GF-D8 (cell line): Measurements from ENCODE around the gene LRMDA.
"Not testable (repeated sequence)": the region's sequence is repeated elsewhere in the genome, so short reads cannot be mapped to it uniquely, and the experiment has no call there.

Source experiments
- DNase-seq: peaks from one replicate; lab custom pipeline; 2025; lab: John Stamatoyannopoulos, UW

Gene LRMDA

GRCh38 chr10:75508239-75508813 lies 76.9 kb downstream of the LRMDA start:
- DNase-seq = no peak

- DNase-seq = peak; percentile 21
Observed at GRCh38 chr10:75508814-75509306, 77.4 kb downstream of the LRMDA start.

GRCh38 chr10:75509706-75510105 lies 78.3 kb downstream of the LRMDA start:
- no peak for DNase-seq

- no peak for DNase-seq
Observed at GRCh38 chr10:75511011-75511410, 79.6 kb downstream of the LRMDA start.

- DNase-seq = no peak
Observed at GRCh38 chr10:75512203-75512933, 80.9 kb downstream of the LRMDA start.

GRCh38 chr10:75513292-75513885 lies 82.0 kb downstream of the LRMDA start:
- DNase-seq = no peak

GRCh38 chr10:75514830-75515229 lies 83.4 kb downstream of the LRMDA start:
- no peak for DNase-seq

- DNase-seq = peak; percentile 75
Observed at GRCh38 chr10:75516154-75516553, 84.7 kb downstream of the LRMDA start.

GRCh38 chr10:75519213-75519612 lies 87.8 kb downstream of the LRMDA start:
- DNase-seq = not testable (repeated sequence)

- not testable (repeated sequence) for DNase-seq
Observed at GRCh38 chr10:75521194-75521829, 89.9 kb downstream of the LRMDA start.

- DNase-seq = no peak
Observed at GRCh38 chr10:75525067-75525466, 93.6 kb downstream of the LRMDA start.

GRCh38 chr10:75525646-75526045 lies 94.2 kb downstream of the LRMDA start:
- no peak for DNase-seq

GRCh38 chr10:75527542-75527941 lies 96.1 kb downstream of the LRMDA start:
- no peak for DNase-seq

GRCh38 chr10:75528392-75528791 lies 97.0 kb downstream of the LRMDA start:
- DNase-seq = no peak

GRCh38 chr10:75530299-75530698 lies 98.9 kb downstream of the LRMDA start:
- DNase-seq = no peak

- DNase-seq = peak; percentile 29
Observed at GRCh38 chr10:75531571-75532031, 100.2 kb downstream of the LRMDA start.

GRCh38 chr10:75532253-75532924 lies 101.0 kb downstream of the LRMDA start:
- DNase-seq = no peak

GRCh38 chr10:75538144-75538543 lies 106.7 kb downstream of the LRMDA start:
- no peak for DNase-seq

- no peak for DNase-seq
Observed at GRCh38 chr10:75538765-75539164, 107.3 kb downstream of the LRMDA start.

GRCh38 chr10:75540357-75540966 lies 109.0 kb downstream of the LRMDA start:
- DNase-seq = no peak

GRCh38 chr10:75540981-75541380 lies 109.6 kb downstream of the LRMDA start:
- DNase-seq = no peak

GRCh38 chr10:75541411-75541810 lies 110.0 kb downstream of the LRMDA start:
- no peak for DNase-seq
